Kidney (tissue), 14 donors: ENCODE data around the gene NSD1. TPM values are rescaled to one million over a fixed set of nuclear protein-coding genes. Genes with fewer than 3 reads are reported as not detected.

ENCODE experiments used
- DNase-seq, 5 donors: peaks; one replicate each; pipeline ENCODE4 v3.0.0-alpha.2; 2013 to 2020
- FAIRE-seq: peaks from 2 replicates; lab custom pipeline; 2012; peaks lifted over from hg19 to GRCh38; lab: Jason Lieb, UNC
- H3K27ac ChIP-seq, 2 donors: one replicate each; pipeline ENCODE4 v1.7.0; 2013; ENCODE audit warnings: low read depth in 2 of 2, low read length in 2 of 2, inconsistent platforms in 1 of 2
- H3K27me3 ChIP-seq: one replicate; pipeline ENCODE4 v1.7.1; 2013; ENCODE audit warnings: low read length, inconsistent platforms; ENCODE audit not compliant: control insufficient read depth, insufficient read depth
- H3K36me3 ChIP-seq, 3 donors: one replicate each; pipeline versions ENCODE4 v1.7.0 to v1.7.1; 2013; ENCODE audit warnings: low read length in 3 of 3, control low read depth in 1 of 3, inconsistent platforms in 1 of 3; ENCODE audit not compliant: insufficient read depth in 3 of 3, control insufficient read depth in 2 of 3
- H3K4me1 ChIP-seq, 3 donors: one replicate each; pipeline versions ENCODE4 v1.7.0 to v1.7.1; 2013; ENCODE audit warnings: low read length in 3 of 3, inconsistent platforms in 1 of 3, low read depth in 1 of 3; ENCODE audit not compliant: control insufficient read depth in 2 of 3, insufficient read depth in 2 of 3
- H3K4me3 ChIP-seq, 3 donors: one replicate each; pipeline versions ENCODE4 v1.7.0 to v1.8.1; 2013; ENCODE audit warnings: low read length in 3 of 3, control low read depth in 1 of 3, inconsistent platforms in 1 of 3
- H3K9ac ChIP-seq, 3 donors: one replicate each; pipeline versions ENCODE4 v1.7.0 to v1.7.1; 2013; ENCODE audit warnings: low read length in 3 of 3, control low read depth in 1 of 3, inconsistent platforms in 1 of 3
- H3K9me3 ChIP-seq, 3 donors: one replicate each; pipeline versions ENCODE4 v1.7.0 to v1.7.1; 2013; ENCODE audit warnings: low read length in 3 of 3, control low read depth in 1 of 3, inconsistent platforms in 1 of 3; ENCODE audit not compliant: control insufficient read depth in 2 of 3, insufficient read depth in 1 of 3
- intact Hi-C: fragments of 100-400 bp; cut with DNase I; formaldehyde crosslinking; loops from one replicate; pipeline ENCODE4 v1.11.1; 2022
- polyA plus RNA-seq: library from polyadenylated mRNA; stranded (reverse); fragments of 350-450 nt; fragmentation: Illumina TruSeq; extraction: RNeasy Lipid Tissue Mini Kit (QIAGEN cat#74804); gene quantifications from one replicate; pipeline ENCODE4 v1.2.3, GENCODE V29; 2014; ENCODE audit warnings: low read depth, low replicate concordance; ENCODE audit not compliant: insufficient read depth
- total RNA-seq: library from RNA; stranded (reverse); fragmentation: NEBNext Ultra II Directional; extraction: Animal tissue kit (Norgen Biotek cat#: 25700); gene quantifications from one replicate; pipeline ENCODE4 v1.2.1, GENCODE V29; 2021
- TF ChIP-seq, protein P1 (sequence below): IDR thresholded peaks from 3 replicates; pipeline ENCODE4 v1.5.1; 2012; ENCODE audit warnings: mild to moderate bottlenecking, moderate library complexity, borderline replicate concordance; ENCODE audit not compliant: insufficient read depth; ENCODE audit errors: extremely low read depth
- donor health status: control.
- donor health status: control.
- donor health status: control.
- donor health status: control.
- donor health status: control.
- donor health status: DM: yes; HTN: yes; CAD: no.
- donor health status: Normal renal cell carcinoma (clear cell type).

Gene NSD1
- total and polyA plus RNA-seq, 2 donors from 2014 or later = 6.0 to 99.1 TPM

DNA sequence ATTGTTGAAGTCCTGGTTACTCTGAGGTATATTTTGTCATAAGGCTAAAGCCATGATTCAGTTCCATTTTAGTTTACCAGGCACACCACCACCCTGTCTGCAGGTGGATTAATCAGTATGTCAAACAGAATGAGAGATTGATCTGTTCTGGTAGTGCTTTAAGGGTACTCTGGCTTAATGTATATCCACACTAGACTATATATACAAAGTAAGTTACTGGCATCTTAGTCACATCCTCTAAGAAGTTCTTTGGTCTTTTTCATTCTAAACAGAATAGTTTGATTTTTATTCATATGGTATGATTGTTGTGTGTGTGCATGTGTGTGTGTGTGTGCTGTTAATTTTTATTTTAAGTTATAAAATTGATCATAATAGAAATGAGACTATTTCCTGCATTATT, 108.2 kb downstream of the NSD1 start:
- DNase-seq (no peak), FAIRE-seq (no peak)
- intact Hi-C loops = no loop called here
- TF ChIP-seq, protein P1, sequence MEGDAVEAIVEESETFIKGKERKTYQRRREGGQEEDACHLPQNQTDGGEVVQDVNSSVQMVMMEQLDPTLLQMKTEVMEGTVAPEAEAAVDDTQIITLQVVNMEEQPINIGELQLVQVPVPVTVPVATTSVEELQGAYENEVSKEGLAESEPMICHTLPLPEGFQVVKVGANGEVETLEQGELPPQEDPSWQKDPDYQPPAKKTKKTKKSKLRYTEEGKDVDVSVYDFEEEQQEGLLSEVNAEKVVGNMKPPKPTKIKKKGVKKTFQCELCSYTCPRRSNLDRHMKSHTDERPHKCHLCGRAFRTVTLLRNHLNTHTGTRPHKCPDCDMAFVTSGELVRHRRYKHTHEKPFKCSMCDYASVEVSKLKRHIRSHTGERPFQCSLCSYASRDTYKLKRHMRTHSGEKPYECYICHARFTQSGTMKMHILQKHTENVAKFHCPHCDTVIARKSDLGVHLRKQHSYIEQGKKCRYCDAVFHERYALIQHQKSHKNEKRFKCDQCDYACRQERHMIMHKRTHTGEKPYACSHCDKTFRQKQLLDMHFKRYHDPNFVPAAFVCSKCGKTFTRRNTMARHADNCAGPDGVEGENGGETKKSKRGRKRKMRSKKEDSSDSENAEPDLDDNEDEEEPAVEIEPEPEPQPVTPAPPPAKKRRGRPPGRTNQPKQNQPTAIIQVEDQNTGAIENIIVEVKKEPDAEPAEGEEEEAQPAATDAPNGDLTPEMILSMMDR = no peak
- Histone ChIP-seq H3K4me3 (no peak overlapping the region), H3K9me3 (no peaks in the 10 kb centered on the region), H3K36me3 (peaks cover 11 to 42% (median 12%) of the 10 kb centered on the region in 3 donors), H3K27me3 (no peaks in the 10 kb centered on the region), H3K27ac (no peak overlapping the region), H3K4me1 (no peaks in the 10 kb centered on the region), H3K9ac (no peak overlapping the region)

DNA sequence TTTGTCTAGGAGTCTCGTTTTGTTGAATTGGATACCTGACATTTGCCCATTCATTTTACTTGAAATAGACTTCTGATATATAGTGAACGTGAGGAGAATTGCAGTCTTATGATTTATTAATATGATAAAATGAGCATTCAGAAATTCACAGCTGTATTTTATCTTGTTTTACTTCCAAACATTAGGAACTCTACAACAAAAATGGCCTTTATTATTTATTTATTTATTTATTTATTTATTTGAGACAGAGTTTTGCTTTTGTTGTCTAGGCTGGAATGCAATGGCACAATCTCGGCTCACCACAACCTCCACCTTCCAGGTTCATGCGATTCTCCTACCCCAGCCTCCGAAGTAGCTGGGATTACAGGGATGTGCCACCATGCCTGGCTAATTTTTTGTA, 108.7 kb downstream of the NSD1 start:
- Histone ChIP-seq H3K9me3 (no peaks in the 10 kb centered on the region), H3K27ac (no peak overlapping the region), H3K27me3 (no peaks in the 10 kb centered on the region), H3K9ac (no peak overlapping the region), H3K36me3 (peaks cover 13 to 45% (median 15%) of the 10 kb centered on the region in 3 donors), H3K4me3 (no peak overlapping the region), H3K4me1 (no peaks in the 10 kb centered on the region)
- no peak for DNase-seq
- TF ChIP-seq, protein P1 = no peak
- FAIRE-seq = no peak
- intact Hi-C loops = no loop called here

DNA sequence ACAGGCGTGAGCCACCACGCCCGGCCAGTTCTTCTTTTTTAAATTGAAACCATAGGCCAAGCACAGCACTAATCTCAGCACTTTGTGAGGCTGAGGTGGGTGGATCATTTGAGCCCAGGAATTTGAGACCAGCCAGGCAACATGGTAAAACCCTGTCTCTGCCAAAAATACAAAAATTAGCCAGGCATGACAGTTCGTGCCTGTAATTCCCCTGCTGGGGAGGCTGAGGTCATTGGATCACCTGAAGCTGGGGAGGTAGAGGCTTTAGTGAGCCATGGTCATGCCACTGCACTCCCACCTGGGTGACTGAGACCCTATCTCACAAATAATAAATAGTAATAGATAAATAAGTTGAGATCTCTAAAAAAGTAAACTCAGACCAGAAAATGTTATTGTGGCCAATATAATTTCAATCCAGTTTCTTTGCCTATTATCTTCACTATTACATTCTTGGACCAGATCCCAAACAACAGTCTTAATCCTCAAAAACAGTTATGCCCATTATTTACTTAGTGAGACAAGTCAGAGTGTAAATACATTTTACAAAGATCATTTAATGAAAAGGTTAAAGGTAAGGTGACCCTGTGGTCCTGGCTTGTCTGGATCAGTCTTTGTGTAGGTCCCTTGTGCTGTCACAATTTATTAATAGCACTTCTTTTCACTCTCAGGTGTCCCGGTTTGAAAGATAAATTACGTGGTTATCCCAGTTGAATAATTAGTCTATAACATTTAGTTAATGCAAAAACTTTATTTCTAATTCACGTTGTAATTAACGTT, 116.4 kb downstream of the NSD1 start:
- Histone ChIP-seq H3K36me3 (peaks cover 19 to 62% (median 26%) of the 10 kb centered on the region in 3 donors), H3K9me3 (no peaks in the 10 kb centered on the region), H3K9ac (no peak overlapping the region), H3K27ac (no peak overlapping the region), H3K4me3 (no peak overlapping the region), H3K27me3 (no peaks in the 10 kb centered on the region), H3K4me1 (no peaks in the 10 kb centered on the region)
- intact Hi-C loops = no loop called here
- TF ChIP-seq, protein P1 = no peak
- no peak for DNase-seq
- no peak for FAIRE-seq

DNA sequence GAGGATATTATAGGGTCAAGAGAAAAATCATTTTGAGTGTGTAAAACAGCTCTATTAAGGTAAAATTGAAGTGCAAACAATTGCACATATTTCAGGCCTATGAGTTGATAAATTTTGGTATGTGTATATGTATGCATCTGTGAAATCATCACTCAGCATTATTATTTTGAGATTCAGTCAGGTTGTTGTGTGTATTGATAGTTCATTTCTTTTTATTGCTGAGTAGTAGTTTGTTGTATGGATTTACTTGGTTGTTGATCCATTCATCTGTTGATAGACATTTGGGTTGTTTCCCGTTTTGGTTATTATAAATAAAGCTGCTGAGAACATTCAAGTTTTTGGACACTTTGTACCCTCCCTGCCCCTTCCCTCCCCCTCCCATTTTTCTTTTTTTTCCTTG, 119.7 kb downstream of the NSD1 start:
- Histone ChIP-seq H3K4me3 (no peak overlapping the region), H3K9ac (no peak overlapping the region), H3K27me3 (no peaks in the 10 kb centered on the region), H3K27ac (no peak overlapping the region), H3K4me1 (no peaks in the 10 kb centered on the region), H3K36me3 (peaks cover 13 to 36% (median 16%) of the 10 kb centered on the region in 3 donors), H3K9me3 (no peaks in the 10 kb centered on the region)
- FAIRE-seq (no peak), DNase-seq (no peak)
- intact Hi-C loops = no loop called here
- TF ChIP-seq, protein P1 = no peak
